ENCODE measurements around the gene SHC4. TPM values are rescaled to one million over a fixed set of nuclear protein-coding genes. Genes with fewer than 3 reads are reported as not detected.
A peak's percentile ranks its signal among the peaks of the same experiment; 100 is the strongest.

SHC4 gene
- total and polyA plus RNA-seq, 2 of the 8 experiments (the other 6 are each of a cell fraction or from before 2014, with no cell fraction given), result 0.15 to 0.30 TPM

DNA sequence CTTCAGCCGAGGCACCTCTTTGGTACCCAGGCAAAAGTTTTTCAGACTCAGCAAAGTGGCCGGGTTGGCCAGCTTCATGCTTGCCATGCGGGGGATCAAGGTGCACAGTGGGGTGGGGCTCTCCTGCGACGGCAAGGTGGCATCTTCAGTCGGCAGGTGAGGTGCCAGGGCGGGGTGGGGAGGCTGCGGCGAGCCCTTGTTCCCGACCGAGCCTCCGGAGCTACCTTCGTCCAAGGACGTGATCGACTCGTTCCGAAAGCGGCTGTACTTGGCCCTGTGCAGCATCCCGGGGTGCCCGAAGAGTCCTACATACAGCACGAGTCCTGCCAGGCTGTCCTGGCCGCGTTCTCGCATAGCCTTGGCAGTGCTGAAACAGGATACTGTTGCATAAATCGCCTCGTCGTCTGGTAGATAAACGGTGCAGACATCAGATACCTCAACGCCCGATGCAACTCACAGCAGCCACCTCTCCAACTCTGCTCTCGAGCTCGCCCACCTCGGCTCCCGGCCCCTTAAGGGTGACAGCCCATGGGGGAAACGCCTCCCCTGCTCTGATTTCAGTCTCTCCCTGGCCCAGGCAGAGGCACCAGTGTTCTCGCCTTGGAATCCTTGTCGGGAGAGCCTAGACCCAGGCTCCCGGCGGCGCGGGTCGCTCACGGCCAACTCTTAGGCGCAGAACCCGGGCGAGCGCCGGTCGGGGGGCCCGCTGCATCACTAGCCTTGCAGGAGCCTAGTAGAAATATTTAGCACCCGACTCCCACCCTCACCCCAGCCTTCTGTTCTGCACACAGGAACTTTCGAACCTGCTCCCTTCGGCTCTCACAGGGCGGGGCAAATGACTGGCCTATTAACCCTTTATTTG, 826 bp downstream of the SHC4 start:
- no peak overlapping the region for H2BK20ac ChIP-seq (ENCODE audit: low read length)
- peak overlapping the region; percentile 90 for H2AFZ ChIP-seq (ENCODE audit: low read length)
- peaks cover 8 to 20% (median 17%) of the 10 kb centered on the region in 4 experiments for H3K27me3 ChIP-seq (replicated peaks in 1 of 4; ENCODE audit: control insufficient read depth in 3 of 4, extremely low read depth in 1 of 4, insufficient read depth in 3 of 4, low read length in 3 of 4)
- H3K27ac ChIP-seq (ENCODE audit: low read depth, low read length), result no peak overlapping the region
- H2BK15ac ChIP-seq (ENCODE audit: low read length), result no peak overlapping the region
- H3K14ac ChIP-seq (ENCODE audit: insufficient read length), result no peak overlapping the region
- H3K4me1 ChIP-seq (replicated peaks in 1 of 4; ENCODE audit: control insufficient read depth in 3 of 4, insufficient read depth in 4 of 4, low read length in 3 of 4), result peaks cover 0 to 12% (median 1%) of the 10 kb centered on the region in 4 experiments; a peak in 4 of 7 replicates
- H4K91ac ChIP-seq (replicated peaks; ENCODE audit: insufficient read length, low read length), result no peak overlapping the region
- H4K8ac ChIP-seq (ENCODE audit: extremely low read depth, insufficient read depth, low read length), result no peak overlapping the region; the same call in 1 of the 2 replicates
- H2BK12ac ChIP-seq (ENCODE audit: low read depth, low read length), result no peak overlapping the region
- peak overlapping the region in 1 of 4 experiments; percentile 41; a peak in 2 of 7 replicates for H3K9ac ChIP-seq (replicated peaks in 1 of 4; ENCODE audit: extremely low read depth in 1 of 4, low read depth in 3 of 4, low read length in 3 of 4)
- no peak overlapping the region for H3K18ac ChIP-seq (ENCODE audit: extremely low read depth, low read length)
- no peaks in the 10 kb centered on the region for H3K36me3 ChIP-seq (ENCODE audit: control insufficient read depth in 2 of 4, insufficient read depth in 4 of 4, low read length in 3 of 4)
- ChIA-PET CTCF (ENCODE audit: partially characterized antibody) (interaction anchor here (0.7 to 2.0 kb wide), 9 partner anchors 17 to 657 kb away, joined by 3 to 6 read pairs (median 3); no protein-coding TSS in a partner anchor), POLR2A (ENCODE audit: partially characterized antibody) (interaction anchor here (0.7 to 1.9 kb wide), 3 partner anchors 13 to 85 kb away, joined by 3 to 6 read pairs (median 5); partner anchors contain the start of gene EID1)
- H3K56ac ChIP-seq (replicated peaks; ENCODE audit: insufficient read length, low read depth, low read length), result no peak overlapping the region
- no peak overlapping the region for H3K23ac ChIP-seq (ENCODE audit: insufficient read length)
- H3K79me2 ChIP-seq (ENCODE audit: control insufficient read depth in 1 of 2, insufficient read depth in 2 of 2, low read length in 2 of 2), result no peaks in the 10 kb centered on the region
- H2BK120ac ChIP-seq (replicated peaks; ENCODE audit: low read depth, low read length), result no peak overlapping the region
- no peak overlapping the region for H2AK5ac ChIP-seq (ENCODE audit: low read depth, low read length)
- peaks cover 5% of the 10 kb centered on the region for H3K23me2 ChIP-seq (ENCODE audit: low read depth, low read length)
- H3K4ac ChIP-seq (replicated peaks; ENCODE audit: insufficient read length, low read depth, low read length), result no peak overlapping the region
- H2BK5ac ChIP-seq (ENCODE audit: low read depth, low read length), result no peak overlapping the region
- no peak overlapping the region for H4K5ac ChIP-seq (ENCODE audit: insufficient read length, low read depth, low read length)
- DNase-seq (ENCODE audit: low read depth in 1 of 2, low spot score in 2 of 2) (peak in 1 of 2 experiments; percentile 73), FAIRE-seq (no peak)
- H3K9me3 ChIP-seq (ENCODE audit: insufficient read depth in 2 of 2, low read depth in 1 of 2, low read length in 1 of 2), result no peaks in the 10 kb centered on the region
- peak overlapping the region; percentile 80 to 98 for H3K4me2 ChIP-seq (ENCODE audit: insufficient read depth in 1 of 2, low read depth in 2 of 2, low read length in 2 of 2)
- WGBS, 2 experiments (ENCODE audit: extremely low coverage in 1 of 2, insufficient coverage in 1 of 2, insufficient read length in 1 of 2, insufficient replicate concordance in 2 of 2, low coverage in 1 of 2, low lambda C conversion rate in 2 of 2, missing lambda C conversion rate in 1 of 2), result 7% methylated on average over 51 of the region's 54 CpGs; no CpG with 5 or more reads in 1 of the 2 experiments
- no peaks in the 10 kb centered on the region for H4K20me1 ChIP-seq (replicated peaks in 1 of 2; ENCODE audit: control insufficient read depth in 1 of 2, insufficient read depth in 2 of 2, low read length in 2 of 2)
- no peaks in the 10 kb centered on the region for H3K79me1 ChIP-seq (ENCODE audit: low read depth, low read length)
- peak overlapping the region; percentile 50 to 79 (median 72) for H3K4me3 ChIP-seq (ENCODE audit: extremely low read depth in 1 of 4, insufficient read depth in 2 of 4, low read depth in 3 of 4, low read length in 4 of 4)
- TF ChIP-seq RFX5 (IDR thresholded peaks at IDR 0.05; ENCODE audit: borderline replicate concordance, low read depth, low read length) (no peak), SP4 (IDR thresholded peaks at IDR 0.05; ENCODE audit: low read length) (no peak), SUZ12 (IDR thresholded peaks at IDR 0.05; ENCODE audit: low read length) (peak; percentile 77), KDM4A (IDR thresholded peaks at IDR 0.05; ENCODE audit: low read depth, low read length, severe bottlenecking) (peak; percentile 10)
- TF ChIP-seq, protein P1, sequence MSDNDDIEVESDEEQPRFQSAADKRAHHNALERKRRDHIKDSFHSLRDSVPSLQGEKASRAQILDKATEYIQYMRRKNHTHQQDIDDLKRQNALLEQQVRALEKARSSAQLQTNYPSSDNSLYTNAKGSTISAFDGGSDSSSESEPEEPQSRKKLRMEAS (IDR thresholded peaks at IDR 0.05), result 0 out of 2 replicates have a peak, but pooled peaks have one; percentile 12
